Erythroblast (primary cell): ENCODE results near the gene CABP5.

ENCODE experiments used
- GATA1 ChIP-seq: IDR thresholded peaks from 2 replicates; pipeline ENCODE4 v1.6.1; 2011; ENCODE audit warnings: low read depth, mild to moderate bottlenecking, control low read depth, low read length, moderate library complexity
- POLR2A ChIP-seq: IDR thresholded peaks from 2 replicates; pipeline ENCODE4 v1.6.1; 2011; ENCODE audit warnings: mild to moderate bottlenecking, low read length

- TF ChIP-seq POLR2A = no peak
- TF ChIP-seq GATA1 = no peak
Measured at GRCh38 chr19:48004236-48004635, 39.6 kb downstream of the CABP5 start.
